K562 (cell line): ENCODE data around the gene LIX1L. TPM values are rescaled to one million over a fixed set of nuclear protein-coding genes. Genes with fewer than 3 reads are reported as not detected.
A peak's percentile ranks its signal among the peaks of the same experiment; 100 is the strongest.

Experiments used
- ATF4 ChIP-seq: fragments of 450-650 bp; formaldehyde crosslinking; IDR thresholded peaks from 2 replicates; pipeline ENCODE4 v1.4.0; 2022; ENCODE audit warnings: mild to moderate bottlenecking, moderate library complexity
- CBFA2T2 ChIP-seq: fragments of 450-650 bp; conservative IDR thresholded peaks from 2 replicates; pipeline ENCODE4 v1.6.1; 2017; ENCODE audit warnings: mild to moderate bottlenecking
- ELF4 ChIP-seq: fragments of 450-650 bp; formaldehyde crosslinking; IDR thresholded peaks from 2 replicates; pipeline ENCODE4 v1.4.0; 2022; ENCODE audit warnings: missing genetic modification characterization
- EWSR1 ChIP-seq: fragments of 450-650 bp; IDR thresholded peaks from 2 replicates; pipeline ENCODE4 v1.6.1; 2018; ENCODE audit warnings: borderline replicate concordance, mild to moderate bottlenecking, low read depth, moderate library complexity; ENCODE audit not compliant: partially characterized antibody
- FOXP4 ChIP-seq: sonication (generic); formaldehyde crosslinking; IDR thresholded peaks from 2 replicates; pipeline ENCODE4 v1.8.0; 2022; ENCODE audit warnings: mild to moderate bottlenecking, missing genetic modification reagents, borderline replicate concordance
- GATAD2A ChIP-seq: fragments of 450-650 bp; IDR thresholded peaks from 2 replicates; pipeline ENCODE4 v1.6.1; 2017
- GATAD2B ChIP-seq: fragments of 450-650 bp; IDR thresholded peaks from 2 replicates; pipeline ENCODE4 v1.6.1; 2017; ENCODE audit warnings: mild to moderate bottlenecking, borderline replicate concordance
- HSF4 ChIP-seq: fragments of 250-450 bp; sonication (Bioruptor Pico); IDR thresholded peaks from 2 replicates; pipeline ENCODE4 v2.1.2; 2022; ENCODE audit warnings: mild to moderate bottlenecking, moderate library complexity, borderline replicate concordance
- ILF3 ChIP-seq: fragments of 450-650 bp; IDR thresholded peaks from 2 replicates; pipeline ENCODE4 v1.6.1; 2018; ENCODE audit warnings: antibody characterized with exemption, mild to moderate bottlenecking, moderate library complexity, borderline replicate concordance
- ILK ChIP-seq: fragments of 450-650 bp; IDR thresholded peaks from 2 replicates; pipeline ENCODE4 v1.6.1; 2016; ENCODE audit warnings: missing genetic modification characterization, low read depth, mild to moderate bottlenecking, missing compliant biosample characterization, moderate library complexity, borderline replicate concordance
- KDM4B ChIP-seq, 2 experiments: fragments of 450-650 bp in 1 of 2; sonication (generic) in 1 of 2; IDR thresholded peaks; 2 replicates each; pipeline ENCODE4 v1.6.1; 2016 to 2017; ENCODE audit warnings: borderline replicate concordance in 2 of 2, antibody characterized with exemption in 1 of 2, low read depth in 1 of 2, mild to moderate bottlenecking in 1 of 2
- KHSRP ChIP-seq: fragments of 450-650 bp; IDR thresholded peaks from 2 replicates; pipeline ENCODE4 v1.6.1; 2017
- NCOA6 ChIP-seq: fragments of 450-650 bp; IDR thresholded peaks from 2 replicates; pipeline ENCODE4 v1.6.1; 2017; ENCODE audit warnings: mild to moderate bottlenecking
- NFIC ChIP-seq: fragments of 450-650 bp; IDR thresholded peaks from 2 replicates; pipeline ENCODE4 v1.6.1; 2017; ENCODE audit warnings: mild to moderate bottlenecking, inconsistent platforms
- NR1H2 ChIP-seq: sonication (generic); formaldehyde crosslinking; IDR thresholded peaks from 2 replicates; pipeline ENCODE4 v1.4.0; 2020; ENCODE audit warnings: mild to moderate bottlenecking, missing genetic modification reagents
- POLR2G ChIP-seq: fragments of 200-400 bp; formaldehyde crosslinking; IDR thresholded peaks from 2 replicates; pipeline ENCODE4 v1.6.1; 2017; ENCODE audit warnings: low read depth, mild to moderate bottlenecking, antibody characterized with exemption, low read length, moderate library complexity
- POLR2H ChIP-seq: IDR thresholded peaks from 2 replicates; pipeline ENCODE4 v1.6.1; 2016; ENCODE audit warnings: missing genetic modification characterization, low read depth, mild to moderate bottlenecking, control low read depth, missing compliant biosample characterization, moderate library complexity
- SAP30 ChIP-seq: fragments of 200-600 bp; sonication (generic); IDR thresholded peaks from 2 replicates; pipeline ENCODE4 v1.6.1; 2012; ENCODE audit warnings: borderline replicate concordance, low read depth, mild to moderate bottlenecking, moderate library complexity, low read length, control low read depth, inconsistent platforms; ENCODE audit not compliant: insufficient read depth, poor library complexity, severe bottlenecking
- SIN3A ChIP-seq, 2 experiments: fragments of 150-350 bp in 1 of 2; IDR thresholded peaks; 2 replicates each; pipeline ENCODE4 v1.6.1; 2011 to 2016; ENCODE audit warnings: borderline replicate concordance in 2 of 2, low read depth in 2 of 2, low read length in 2 of 2, mild to moderate bottlenecking in 2 of 2, moderate library complexity in 2 of 2; ENCODE audit not compliant: control insufficient read depth in 1 of 2
- TARDBP ChIP-seq: fragments of 450-650 bp; IDR thresholded peaks from 2 replicates; pipeline ENCODE4 v1.6.1; 2016
- TRIM24 ChIP-seq, 2 experiments: fragments of 450-650 bp; IDR thresholded peaks; 2 replicates each; pipeline ENCODE4 v1.6.1; 2016
- ZNF24 ChIP-seq: fragments of 450-650 bp; IDR thresholded peaks from 2 replicates; pipeline ENCODE4 v1.6.1; 2016
- ZNF3 ChIP-seq: fragments of 250-450 bp; sonication (Bioruptor Pico); IDR thresholded peaks from 2 replicates; pipeline ENCODE4 v1.5.0; 2021; ENCODE audit warnings: mild to moderate bottlenecking, moderate library complexity
- ZNF668 ChIP-seq: fragments of 250-450 bp; sonication (Bioruptor Pico); IDR thresholded peaks from 2 replicates; pipeline ENCODE4 v1.8.0; 2022; ENCODE audit warnings: mild to moderate bottlenecking, inconsistent platforms
- polyA plus RNA-seq, 8 experiments: library from polyadenylated mRNA; depleted of rRNA in 4 of 8; stranded (reverse) in 5 of 8; unstranded in 3 of 8; fragments of >200 nt; fragmentation: Nextera tagmentation in 2 of 8; fragmentation: Illumina TruSeq in 1 of 8; extraction: Ambion mirVana in 2 of 8; extraction: Trizol in 1 of 8; gene quantifications; 2 replicates each; pipeline versions ENCODE4 v1.2.1 to v1.2.3, GENCODE V29; 2011 to 2014; ENCODE audit warnings: inconsistent platforms in 1 of 8, missing spikeins in 1 of 8
- total RNA-seq, 7 experiments: library from RNA; depleted of rRNA in 6 of 7; stranded (reverse); fragments of >200 nt in 6 of 7; fragmentation: Illumina TruSeq in 2 of 7; extraction: Trizol in 2 of 7; gene quantifications; 2 replicates each; pipeline versions ENCODE4 v1.2.1 to v1.2.3, GENCODE V29; 2011 to 2021; ENCODE audit warnings: low replicate concordance in 1 of 7
- TF ChIP-seq, protein P1 (sequence below): fragments of 450-650 bp; formaldehyde crosslinking; conservative IDR thresholded peaks from 2 replicates; pipeline ENCODE4 v1.4.0; 2022; ENCODE audit warnings: mild to moderate bottlenecking, missing genetic modification characterization

Gene LIX1L
- total and polyA plus RNA-seq, 9 of the 15 experiments (the other 6 are each of a cell fraction or from before 2014, with no cell fraction given) = 4.6 to 26.5 (median 12.5) TPM

DNA sequence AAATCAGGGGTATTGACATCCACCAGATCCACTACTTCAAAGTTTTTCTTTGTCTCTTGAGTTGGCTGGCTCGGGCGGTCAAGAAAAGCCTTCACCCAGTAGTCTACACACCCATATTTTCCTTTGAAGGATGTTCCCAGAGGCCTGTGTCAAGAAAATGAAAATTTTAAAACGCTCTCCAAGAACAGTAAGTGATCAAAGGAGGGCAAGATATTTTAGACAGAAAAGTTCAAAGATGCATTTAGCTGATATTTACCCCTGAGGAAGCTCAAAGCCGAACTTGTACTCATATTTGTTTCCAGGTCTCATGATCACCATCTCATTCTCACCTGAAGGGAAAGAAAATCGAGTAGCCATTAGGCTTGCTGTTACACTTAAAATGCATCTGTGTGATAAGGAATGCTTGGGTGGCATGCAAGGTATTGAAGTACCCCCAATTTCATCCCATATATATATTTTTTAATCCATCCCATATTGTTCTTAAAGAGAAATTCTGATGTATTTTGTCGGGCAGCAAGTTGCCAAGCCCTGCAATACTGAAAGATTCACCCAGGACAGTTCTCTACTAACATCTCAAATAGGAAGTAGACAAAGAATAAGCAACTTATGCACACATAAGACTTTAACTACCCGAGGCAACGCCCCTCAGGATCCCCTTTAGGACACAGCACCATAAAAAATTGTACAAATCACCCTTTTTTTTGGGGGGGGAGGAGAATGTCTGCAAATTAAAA, 37.5 kb upstream of the LIX1L start (continued):
- no peak for TF ChIP-seq TARDBP
- TF ChIP-seq, protein P1, sequence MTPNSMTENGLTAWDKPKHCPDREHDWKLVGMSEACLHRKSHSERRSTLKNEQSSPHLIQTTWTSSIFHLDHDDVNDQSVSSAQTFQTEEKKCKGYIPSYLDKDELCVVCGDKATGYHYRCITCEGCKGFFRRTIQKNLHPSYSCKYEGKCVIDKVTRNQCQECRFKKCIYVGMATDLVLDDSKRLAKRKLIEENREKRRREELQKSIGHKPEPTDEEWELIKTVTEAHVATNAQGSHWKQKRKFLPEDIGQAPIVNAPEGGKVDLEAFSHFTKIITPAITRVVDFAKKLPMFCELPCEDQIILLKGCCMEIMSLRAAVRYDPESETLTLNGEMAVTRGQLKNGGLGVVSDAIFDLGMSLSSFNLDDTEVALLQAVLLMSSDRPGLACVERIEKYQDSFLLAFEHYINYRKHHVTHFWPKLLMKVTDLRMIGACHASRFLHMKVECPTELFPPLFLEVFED (CRISPR knock-in tag) = peak; percentile 71; the same call in 1 of the 2 replicates
- no peak for TF ChIP-seq CBFA2T2
- TF ChIP-seq SAP30 = peak; percentile 16
- TF ChIP-seq ZNF3 (CRISPR knock-in tag) = 0 out of 2 replicates have a peak, but pooled peaks have one; percentile 14
- 0 out of 2 replicates have a peak, but pooled peaks have one; percentile 42 for TF ChIP-seq POLR2G
- peak; percentile 61 for TF ChIP-seq EWSR1
- peak; percentile 81; the same call in 1 of the 2 replicates for TF ChIP-seq ILF3
- no peak for TF ChIP-seq GATAD2A
- no peak for TF ChIP-seq ILK (tag)
- no peak for TF ChIP-seq HSF4
- TF ChIP-seq KHSRP = peak; percentile 80
- 0 out of 2 replicates have a peak, but pooled peaks have one; percentile 26 for TF ChIP-seq FOXP4
- TF ChIP-seq POLR2H (tag) = no peak
- TF ChIP-seq TRIM24 (IDR thresholded peaks at IDR 0.05) = no peak
- TF ChIP-seq SIN3A (IDR thresholded peaks at IDR 0.05; ENCODE audit: borderline replicate concordance in 2 of 2, control insufficient read depth in 1 of 2, low read depth in 2 of 2, low read length in 2 of 2) = peak in 1 of 2 experiments; percentile 55; a peak in 1 of 4 replicates
- TF ChIP-seq GATAD2B = no peak
- peak; percentile 29; the same call in 1 of the 2 replicates for TF ChIP-seq ZNF668 (CRISPR knock-in tag)
- TF ChIP-seq NCOA6 = no peak
- no peak for TF ChIP-seq ZNF24
- TF ChIP-seq NR1H2 (CRISPR knock-in tag) = 0 out of 2 replicates have a peak, but pooled peaks have one; percentile 3
- no peak for TF ChIP-seq KDM4B (IDR thresholded peaks at IDR 0.05; ENCODE audit: borderline replicate concordance in 2 of 2, low read depth in 1 of 2)
- no peak for TF ChIP-seq NFIC
- 0 out of 2 replicates have a peak, but pooled peaks have one; percentile 64 for TF ChIP-seq ELF4 (CRISPR knock-in tag)
- TF ChIP-seq ATF4 = peak; percentile 7; the same call in 1 of the 2 replicates
